ENCODE results near the gene PPP1R16B. TPM values are rescaled to one million over a fixed set of nuclear protein-coding genes. Genes with fewer than 3 reads are reported as not detected.

PPP1R16B gene
- polyA plus RNA-seq, 10 donors: 3.8 to 7.3 (median 5.4) TPM

- no peak for DNase-seq
Measured at GRCh38 chr20:38927902-38928578, 122.5 kb downstream of the PPP1R16B start.

- DNase-seq: no peak
Measured at GRCh38 chr20:38930242-38930569, 124.7 kb downstream of the PPP1R16B start.

- no peak for DNase-seq
Measured at GRCh38 chr20:38931984-38932383, 126.5 kb downstream of the PPP1R16B start.

- DNase-seq: peak; percentile 9 to 30 (median 29)
Measured at GRCh38 chr20:38932457-38933120, 127.1 kb downstream of the PPP1R16B start.

GRCh38 chr20:38934530-38934929, 129.0 kb downstream of the PPP1R16B start:
- no peak for DNase-seq

GRCh38 chr20:38935285-38935684, 129.8 kb downstream of the PPP1R16B start:
- DNase-seq: no peak

GRCh38 chr20:38935967-38936407, 130.5 kb downstream of the PPP1R16B start:
- no peak for DNase-seq

- no peak for DNase-seq
Measured at GRCh38 chr20:38937000-38937399, 131.5 kb downstream of the PPP1R16B start.

GRCh38 chr20:38937978-38938473, 132.5 kb downstream of the PPP1R16B start:
- no peak for DNase-seq

- no peak for DNase-seq
Measured at GRCh38 chr20:38939686-38940085, 134.2 kb downstream of the PPP1R16B start.

GRCh38 chr20:38940644-38941043, 135.1 kb downstream of the PPP1R16B start:
- DNase-seq: no peak

GRCh38 chr20:38941726-38942389, 136.4 kb downstream of the PPP1R16B start:
- no peak for DNase-seq

GRCh38 chr20:38945012-38945411, 139.5 kb downstream of the PPP1R16B start:
- no peak for DNase-seq

GRCh38 chr20:38946836-38947235, 141.3 kb downstream of the PPP1R16B start:
- no peak for DNase-seq

- DNase-seq: no peak
Measured at GRCh38 chr20:38947931-38948362, 142.4 kb downstream of the PPP1R16B start.

GRCh38 chr20:38950254-38950653, 144.8 kb downstream of the PPP1R16B start:
- DNase-seq: no peak

GRCh38 chr20:38951611-38952010, 146.1 kb downstream of the PPP1R16B start:
- DNase-seq: no peak

- no peak for DNase-seq
Measured at GRCh38 chr20:38952153-38952552, 146.7 kb downstream of the PPP1R16B start.

GRCh38 chr20:38953630-38954340, 148.3 kb downstream of the PPP1R16B start:
- DNase-seq: no peak

GRCh38 chr20:38957235-38957876, 151.9 kb downstream of the PPP1R16B start:
- no peak for DNase-seq

- no peak for DNase-seq
Measured at GRCh38 chr20:38957915-38958485, 152.5 kb downstream of the PPP1R16B start.

Measured in muscle of back (tissue), 11 donors.